GM21786 (cell line): Measurements from ENCODE around the gene ME1.
"Not testable (repeated sequence)": the region's sequence is repeated elsewhere in the genome, so short reads cannot be mapped to it uniquely, and the experiment has no call there.

Experiments used
- ATAC-seq: cut with Tn5 transposase; IDR thresholded peaks from one replicate; pipeline ENCODE4 v1.9.1; 2021; ENCODE audit not compliant: unreplicated experiment

The ME1 gene

GRCh38 chr6:83359638-83360037 lies 71.2 kb downstream of the ME1 start:
- no peak for ATAC-seq

DNA sequence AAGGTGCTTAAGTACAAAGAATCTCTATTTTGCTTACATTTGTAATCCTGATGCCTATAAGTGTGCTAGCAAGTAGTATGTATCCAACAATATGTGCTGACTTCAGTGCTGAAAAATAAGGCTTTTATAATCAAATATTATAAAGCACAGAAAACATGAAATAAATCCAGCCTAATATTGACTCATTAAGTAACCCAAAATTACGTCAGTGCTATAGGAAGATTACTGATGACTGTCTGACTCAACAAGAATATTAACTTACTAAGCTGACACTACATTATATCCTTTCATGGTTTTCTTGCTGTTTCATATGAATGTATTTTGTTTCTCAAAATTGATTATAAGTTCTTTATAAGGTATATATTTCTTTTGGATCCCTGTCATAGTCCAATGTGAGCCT lies 76.1 kb downstream of the ME1 start:
- ATAC-seq, result no peak

DNA sequence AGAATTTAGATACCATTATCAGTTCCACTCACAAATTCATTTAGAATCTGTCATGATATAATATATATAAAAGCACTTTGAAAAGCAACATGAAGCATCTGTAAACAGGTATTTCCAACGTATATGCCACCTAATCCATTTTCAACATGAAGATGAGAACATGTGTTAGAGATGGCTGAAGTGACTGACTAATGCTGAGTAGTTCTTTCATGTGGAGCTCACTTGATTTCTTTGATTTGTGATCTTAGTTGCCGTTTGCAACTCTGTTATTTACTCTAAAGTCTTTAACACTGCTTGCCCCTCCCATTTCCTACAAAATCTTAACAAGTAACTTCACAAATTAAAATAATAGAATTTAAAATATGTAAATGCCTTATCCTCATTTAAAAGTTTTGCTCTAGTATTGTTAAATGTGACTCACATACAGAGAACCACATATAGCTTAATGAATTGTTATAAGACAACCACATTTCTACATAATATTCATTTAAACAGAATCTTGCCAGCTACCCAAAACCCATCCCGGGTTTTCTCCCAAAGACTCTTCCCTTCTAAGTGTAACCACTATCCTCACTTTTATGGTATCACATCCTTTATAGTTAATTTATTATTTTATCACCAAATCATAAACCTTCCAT lies 78.3 kb downstream of the ME1 start:
- no peak for ATAC-seq

DNA sequence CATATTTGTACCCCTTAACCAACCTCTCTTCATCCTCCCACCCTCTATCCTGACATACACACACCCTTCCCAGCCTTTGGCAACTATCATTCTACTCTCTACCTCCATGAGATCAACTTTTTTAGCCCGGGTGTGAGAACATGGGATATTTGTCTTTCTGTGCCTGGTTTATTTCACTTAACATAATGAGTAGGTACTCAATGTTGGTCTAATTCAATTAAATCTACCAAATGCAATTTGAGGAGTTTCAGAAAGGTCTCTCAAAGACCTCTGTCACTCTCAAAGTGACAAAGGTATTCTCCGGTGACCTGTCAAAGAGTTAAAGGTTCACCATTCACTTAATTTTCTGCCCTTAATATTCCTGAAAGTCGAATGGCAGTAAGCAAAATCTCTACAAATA lies 87.7 kb downstream of the ME1 start:
- ATAC-seq, result no peak

DNA sequence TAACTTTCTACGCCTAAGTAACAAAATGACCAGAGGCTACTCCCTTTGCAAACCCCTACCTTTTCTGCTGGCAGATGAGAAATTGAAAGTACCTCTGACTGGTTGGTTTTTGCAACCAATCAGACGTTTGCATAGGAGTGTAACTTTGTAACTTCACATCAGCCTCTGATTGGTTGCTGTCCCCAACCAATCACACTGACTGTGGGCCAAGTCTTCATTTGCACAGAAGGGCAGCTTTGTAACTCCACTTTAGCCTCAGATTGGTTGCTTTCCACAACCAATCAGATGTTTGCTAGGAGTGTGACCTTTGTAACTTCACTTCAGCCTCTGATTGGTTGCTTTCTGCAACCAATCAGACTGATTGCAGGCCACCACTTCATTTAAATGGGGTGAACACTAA lies 89.1 kb downstream of the ME1 start:
- ATAC-seq, result no peak

DNA sequence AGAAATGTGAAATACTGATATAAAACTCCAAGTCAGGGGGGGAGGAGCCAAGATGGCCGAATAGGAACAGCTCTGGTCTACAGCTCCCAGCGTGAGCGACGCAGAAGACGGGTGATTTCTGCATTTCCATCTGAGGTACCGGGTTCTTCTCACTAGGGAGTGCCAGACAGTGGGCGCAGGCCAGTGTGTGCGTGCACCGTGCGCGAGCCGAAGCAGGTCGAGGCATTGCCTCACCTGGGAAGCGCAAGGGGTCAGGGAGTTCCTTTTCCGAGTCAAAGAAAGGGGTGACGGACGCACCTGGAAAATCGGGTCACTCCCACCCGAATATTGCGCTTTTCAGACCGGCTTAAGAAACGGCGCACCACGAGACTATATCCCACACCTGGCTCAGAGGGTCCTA lies 96.9 kb downstream of the ME1 start:
- ATAC-seq, result not testable (repeated sequence)

DNA sequence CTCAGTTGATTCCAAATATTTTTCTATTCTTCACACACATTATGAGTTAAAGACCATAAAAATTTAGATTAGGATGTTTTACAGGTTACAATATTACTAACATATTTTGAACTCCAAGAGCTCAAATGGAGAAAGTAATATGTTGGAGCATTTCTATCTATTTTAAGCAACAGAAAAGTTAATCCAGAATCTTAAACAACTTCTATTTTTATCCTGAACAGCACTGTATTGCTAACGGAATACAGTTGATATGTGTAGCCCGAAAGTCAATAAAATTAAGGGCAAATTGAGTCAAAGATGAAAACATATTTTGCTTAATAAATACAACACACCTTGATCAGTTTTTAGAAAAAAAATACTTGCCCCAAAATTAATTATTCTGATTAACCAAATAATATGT lies 97.4 kb downstream of the ME1 start:
- no peak for ATAC-seq

- ATAC-seq, result no peak
Observed at GRCh38 chr6:83314693-83315092, 116.2 kb downstream of the ME1 start.

DNA sequence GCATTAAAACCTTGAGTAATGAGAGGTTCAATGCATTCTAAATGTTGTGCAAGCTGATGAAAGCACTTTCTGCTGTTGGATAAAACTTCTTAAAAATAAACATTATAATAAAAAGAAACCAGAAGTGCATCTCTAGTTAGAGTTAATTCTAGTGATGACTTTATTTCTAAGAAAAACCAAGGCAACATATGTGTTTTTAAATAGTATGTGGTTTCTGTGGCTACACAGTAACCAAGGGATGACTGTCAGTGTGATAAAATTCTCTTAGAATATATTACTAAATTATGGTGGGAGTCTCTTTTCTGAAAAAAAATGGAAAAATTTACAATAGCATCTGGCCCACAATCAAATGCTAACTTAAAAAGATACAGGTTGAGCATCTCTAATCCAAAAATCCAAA lies 117.0 kb downstream of the ME1 start:
- no peak for ATAC-seq

GRCh38 chr6:83311231-83311630 lies 119.6 kb downstream of the ME1 start:
- ATAC-seq, result no peak

DNA sequence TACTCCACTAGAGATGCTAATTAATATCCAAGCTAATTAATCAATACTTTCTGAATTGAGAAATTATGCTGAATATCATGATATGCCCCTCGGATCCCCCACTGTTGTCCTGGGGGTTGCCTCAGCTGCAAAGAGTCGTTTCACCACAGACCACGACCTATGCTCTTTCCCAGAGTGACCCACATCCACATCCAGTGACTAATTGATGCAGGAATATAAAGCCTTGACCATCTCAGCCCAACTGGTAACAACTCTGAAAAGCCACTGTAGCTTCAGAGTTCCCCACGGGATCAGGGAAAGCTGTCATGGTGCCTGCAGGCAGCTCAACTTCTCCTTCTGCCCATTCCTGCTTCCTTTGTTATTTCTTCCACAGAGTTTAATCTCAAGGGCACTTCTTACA lies 120.8 kb downstream of the ME1 start:
- ATAC-seq, result no peak

DNA sequence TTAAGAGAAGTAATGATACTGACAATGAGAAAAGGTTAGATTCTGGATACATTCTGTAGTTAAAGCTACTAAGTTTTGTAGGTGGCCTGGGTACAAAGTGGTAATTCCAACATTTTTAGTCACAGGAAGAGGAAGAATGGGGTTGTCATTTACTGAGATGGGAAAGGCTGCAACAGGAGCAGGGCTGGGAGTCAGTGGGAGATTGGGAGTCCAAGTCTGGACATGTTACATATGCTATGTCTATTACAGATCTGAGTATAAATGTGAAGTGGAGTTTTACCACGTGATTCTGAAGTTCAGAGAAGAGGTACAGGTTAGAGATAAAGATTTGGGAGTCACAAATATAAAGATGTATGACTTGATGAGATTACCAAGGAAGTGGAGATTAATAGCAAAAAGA lies 121.5 kb downstream of the ME1 start:
- no peak for ATAC-seq

DNA sequence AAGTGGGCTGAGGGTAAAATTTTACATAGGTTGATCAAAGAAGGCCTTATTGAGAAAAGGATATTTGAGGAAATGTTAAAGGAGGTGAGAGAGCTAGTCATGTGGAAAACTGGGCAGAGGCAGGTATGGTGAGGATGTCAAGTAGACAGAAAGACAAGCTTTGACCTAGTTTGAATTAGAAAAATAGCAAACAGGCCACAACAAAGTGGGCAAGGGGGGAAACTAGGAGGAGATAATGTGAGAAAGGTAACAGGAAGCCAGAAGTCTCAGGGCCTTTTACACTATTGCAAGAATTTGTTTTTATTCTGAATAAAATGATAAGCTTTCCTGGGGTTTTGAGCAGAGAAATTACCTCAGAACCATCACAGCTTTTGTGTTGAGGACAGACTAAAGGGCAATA lies 122.0 kb downstream of the ME1 start:
- ATAC-seq, result no peak

- ATAC-seq, result no peak
Observed at GRCh38 chr6:83307849-83308248, 123.0 kb downstream of the ME1 start.

GRCh38 chr6:83303426-83303825 lies 127.4 kb downstream of the ME1 start:
- ATAC-seq, result no peak

GRCh38 chr6:83294676-83295075 lies 136.2 kb downstream of the ME1 start:
- peak; percentile 28 for ATAC-seq

- peak; percentile 90 for ATAC-seq
Observed at GRCh38 chr6:83292900-83293843, 137.7 kb downstream of the ME1 start.

DNA sequence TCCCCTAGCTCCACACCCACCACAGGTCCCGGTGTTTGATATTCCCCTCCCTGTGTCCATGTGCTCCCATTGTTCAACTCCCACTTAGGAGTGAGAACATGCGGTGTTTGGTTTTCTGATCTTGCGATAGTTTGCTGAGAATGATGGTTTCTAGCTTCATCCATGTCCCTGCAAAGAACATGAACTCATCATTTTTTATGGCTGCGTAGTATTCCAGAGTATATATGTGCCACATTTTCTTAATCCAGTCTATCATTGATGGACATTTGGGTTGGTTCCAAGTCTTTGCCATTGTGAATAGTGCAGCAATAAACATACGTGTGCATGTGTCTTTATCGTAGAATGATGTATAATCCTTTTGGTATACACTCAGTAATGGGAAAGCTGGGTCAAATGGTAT lies 143.6 kb downstream of the ME1 start:
- ATAC-seq, result not testable (repeated sequence)

DNA sequence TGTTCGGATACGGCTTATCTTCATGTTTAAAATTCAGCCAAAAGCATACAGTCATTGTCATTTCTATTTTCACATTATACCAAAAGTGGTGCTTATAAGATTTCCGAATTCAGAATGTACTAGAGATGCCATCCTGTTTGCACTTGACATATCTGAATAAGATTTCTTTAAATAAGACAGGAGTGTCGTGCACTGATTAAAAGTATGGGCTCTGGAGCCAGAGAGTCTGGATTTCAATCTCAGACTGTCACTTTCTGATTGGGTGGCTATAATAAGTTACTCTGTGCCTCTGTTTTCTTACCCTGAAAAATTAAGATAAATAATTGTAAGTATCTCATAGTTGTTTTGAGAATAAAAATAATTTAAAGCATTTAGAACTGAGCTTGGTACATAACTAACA lies 144.9 kb downstream of the ME1 start:
- no peak for ATAC-seq

- ATAC-seq, result no peak
Observed at GRCh38 chr6:83273596-83273995, 157.3 kb downstream of the ME1 start.

DNA sequence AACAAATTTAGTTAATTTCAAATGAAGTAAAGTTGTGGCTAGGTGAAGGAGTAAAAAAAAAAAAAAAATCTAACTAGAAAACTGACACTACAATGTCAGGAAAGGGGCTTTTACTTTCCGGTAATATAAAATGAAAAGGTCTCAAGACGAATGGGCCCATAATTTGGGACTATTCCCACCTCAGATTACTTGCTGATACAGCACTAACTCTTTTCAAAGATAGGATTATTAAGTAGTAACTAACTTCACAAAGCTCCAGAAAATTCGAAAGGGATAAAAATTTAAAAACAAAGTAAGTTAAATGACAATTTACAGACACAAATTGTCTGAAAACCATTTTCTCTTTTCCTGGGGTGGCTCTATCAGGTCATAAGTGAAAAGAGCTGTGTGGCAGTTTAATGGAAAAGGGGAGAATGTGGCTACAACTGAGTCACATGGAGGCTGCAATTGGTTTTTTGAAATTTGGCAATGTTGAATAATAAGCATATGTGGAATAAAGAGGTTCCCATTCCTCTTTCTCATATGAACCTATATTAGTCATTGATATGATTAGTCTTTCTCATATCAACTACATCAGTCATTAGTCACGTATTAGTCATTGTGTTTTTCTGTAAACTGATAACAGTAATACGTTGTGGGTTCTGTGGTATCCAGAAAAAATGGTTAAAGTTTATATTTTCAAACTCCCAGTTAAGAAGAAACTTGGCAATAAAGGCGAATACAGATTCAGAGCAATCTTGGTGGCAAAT lies 159.7 kb downstream of the ME1 start:
- ATAC-seq, result no peak

DNA sequence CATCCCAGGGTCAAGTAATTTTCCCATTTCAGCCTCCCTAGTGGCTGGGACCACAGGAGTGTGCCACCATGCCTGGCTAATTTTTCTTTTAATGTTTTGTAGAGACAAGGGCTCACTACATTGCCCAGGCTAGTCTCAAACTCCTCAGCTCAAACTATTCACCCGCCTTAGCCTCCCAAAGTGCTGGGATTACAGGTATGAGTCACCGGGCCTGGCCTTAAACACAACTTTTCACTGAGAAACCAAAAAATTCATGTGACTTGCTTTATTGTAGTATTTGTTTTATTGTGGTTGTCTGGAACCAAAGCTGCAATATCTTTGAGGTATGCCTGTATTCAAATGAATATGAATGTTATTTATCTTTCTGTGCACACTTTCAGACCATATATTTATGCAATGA lies 165.5 kb downstream of the ME1 start:
- ATAC-seq, result no peak
